GM18505 (cell line): Measurements from ENCODE around the gene COA1.

ENCODE experiments used
- ATAC-seq: cut with Tn5 transposase; IDR thresholded peaks from one replicate; pipeline ENCODE4 v1.9.1; 2021; ENCODE audit not compliant: unreplicated experiment
- POLR2A ChIP-seq: IDR thresholded peaks from 4 replicates; pipeline ENCODE4 v1.6.1; 2011; ENCODE audit warnings: borderline replicate concordance; ENCODE audit not compliant: insufficient read depth, insufficient read length; ENCODE audit errors: extremely low read depth

Gene COA1

DNA sequence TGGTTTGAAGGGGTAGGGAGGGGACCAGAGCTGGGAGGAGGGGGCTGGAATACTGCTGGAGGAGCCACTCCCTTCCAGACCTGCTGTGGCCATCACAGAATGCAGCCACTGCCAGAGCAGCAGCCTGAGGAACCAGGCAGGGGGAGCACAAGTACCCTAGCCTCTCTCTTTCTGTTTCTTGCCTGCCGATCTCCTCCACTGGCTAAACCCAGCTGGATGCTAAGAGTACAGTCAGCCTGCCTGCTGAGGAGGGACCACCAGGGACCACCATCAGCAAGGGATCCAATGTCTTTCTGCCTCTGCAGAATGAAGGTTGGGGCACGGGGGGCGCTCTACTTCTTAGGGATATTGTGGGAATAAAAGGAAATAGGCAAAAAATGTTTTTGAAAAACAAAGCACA is 33.9 kb upstream of the COA1 start:
- no peak for TF ChIP-seq POLR2A
- no peak for ATAC-seq

DNA sequence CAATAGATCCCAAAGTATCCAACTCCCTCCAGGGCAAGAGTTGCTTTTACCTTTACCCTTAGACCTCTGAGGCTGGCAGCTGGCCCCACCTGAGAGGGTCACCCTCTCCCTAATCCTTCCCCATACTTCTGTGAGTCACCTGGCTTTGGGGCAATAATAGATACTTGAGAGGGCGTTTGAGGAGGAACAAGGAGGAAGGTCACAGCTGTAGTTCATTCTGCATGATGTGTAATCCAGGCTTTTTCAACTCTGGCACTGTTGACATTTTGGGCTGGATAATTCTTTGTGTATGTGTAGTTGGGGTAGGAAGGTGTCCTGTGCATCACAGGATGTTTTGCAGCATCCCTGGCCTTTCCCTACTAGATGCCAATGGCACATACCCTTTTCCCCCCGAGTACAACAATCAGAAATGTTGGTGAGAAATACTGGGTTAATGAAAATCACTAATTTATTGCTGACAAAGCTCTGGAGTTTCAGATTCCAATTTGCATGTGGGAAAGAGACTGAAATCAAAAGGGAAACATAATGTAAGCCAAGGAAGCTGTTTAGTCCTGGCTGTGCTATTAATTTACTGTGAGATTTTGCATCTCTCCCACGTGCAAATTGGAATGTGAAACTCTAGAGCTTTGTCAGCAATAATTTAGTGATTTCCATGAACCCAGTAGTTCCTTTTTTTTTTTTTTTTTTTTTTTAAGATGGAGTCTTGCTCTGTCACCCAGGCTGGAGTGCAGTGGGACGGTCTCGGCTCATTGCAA is 32.8 kb upstream of the COA1 start:
- TF ChIP-seq POLR2A = no peak
- no peak for ATAC-seq

DNA sequence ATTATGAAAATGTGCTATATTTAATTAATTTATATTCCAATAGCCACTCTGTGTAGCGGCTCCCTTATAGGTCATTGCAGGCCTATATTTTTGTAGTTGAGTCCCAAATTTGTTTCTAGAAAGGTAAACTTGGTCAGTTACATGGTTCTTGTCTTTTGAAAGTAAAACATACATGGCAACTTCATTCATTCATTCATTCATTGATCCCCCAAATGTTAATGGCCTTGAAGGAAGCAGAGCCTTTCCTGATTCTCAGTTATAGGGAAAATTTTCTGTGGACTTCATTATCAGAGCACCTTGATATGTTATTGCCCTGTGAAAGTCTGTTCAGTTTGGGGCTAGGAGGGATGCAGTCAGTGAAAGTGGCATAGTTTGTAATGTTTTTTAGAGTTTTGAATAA is 32.1 kb upstream of the COA1 start:
- TF ChIP-seq POLR2A = no peak

DNA sequence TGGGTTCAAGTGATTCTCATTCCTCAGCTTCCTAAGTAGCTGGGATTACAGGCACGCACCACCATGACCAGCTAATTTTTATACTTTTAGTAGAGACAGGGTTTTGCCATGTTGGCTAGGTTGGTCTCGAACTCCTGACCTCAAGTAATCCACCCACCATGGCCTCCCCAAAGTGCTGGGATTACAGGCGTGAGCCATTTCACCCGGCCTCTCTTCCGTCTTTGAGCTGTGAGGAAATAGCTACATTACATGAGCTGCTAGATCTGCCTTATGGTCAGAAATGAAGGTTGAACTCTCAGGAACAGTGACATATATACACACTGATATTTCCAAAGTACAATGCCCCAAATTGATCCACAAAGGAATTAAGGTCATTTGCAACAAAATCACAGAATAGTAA is 31.5 kb upstream of the COA1 start:
- no peak for TF ChIP-seq POLR2A
- ATAC-seq = no peak

More for the DNA sequence above, 32.1 kb upstream of the COA1 start:
- no peak for ATAC-seq

DNA sequence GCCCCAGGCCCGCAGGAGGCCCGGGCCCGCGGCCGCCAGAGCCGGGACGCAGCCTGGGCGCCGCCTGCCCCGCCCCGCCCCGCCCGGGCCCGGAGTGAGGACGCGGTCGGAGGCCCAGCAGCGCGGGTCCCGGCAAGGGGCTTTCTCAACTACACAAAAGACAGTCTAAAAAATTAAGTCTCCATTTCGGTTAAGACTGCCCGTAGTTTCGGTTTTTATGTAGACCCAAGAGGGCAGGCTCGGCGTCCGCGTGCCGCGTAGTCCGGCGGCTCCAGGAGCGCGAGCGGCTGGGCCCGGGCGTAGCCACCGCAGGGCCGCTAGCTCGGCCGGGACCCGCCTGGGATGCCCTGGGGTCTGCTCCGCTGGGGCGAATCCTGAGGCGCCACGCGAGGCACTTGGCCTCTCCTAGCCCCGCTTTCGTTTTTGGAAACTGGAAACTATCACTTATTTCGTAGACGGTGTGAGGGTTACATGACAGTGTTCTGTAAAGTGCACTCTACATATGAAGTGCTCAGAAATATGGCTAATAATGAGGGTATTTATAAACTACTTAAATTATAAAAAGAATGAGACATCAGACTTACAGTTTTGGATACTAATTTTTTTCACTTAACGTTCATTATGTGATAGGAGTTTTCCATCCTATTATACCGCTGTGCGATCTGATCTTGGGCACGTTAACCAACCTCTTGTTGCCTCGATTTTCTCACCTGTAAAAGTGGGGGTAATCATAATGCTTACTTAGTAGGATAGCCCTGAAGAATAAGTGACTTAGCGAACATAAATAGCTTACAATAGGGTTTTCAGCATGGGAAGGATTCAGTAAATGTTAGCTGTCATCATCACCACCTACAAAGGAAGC is 29.7 kb upstream of the COA1 start:
- ATAC-seq = peak; percentile 61
- TF ChIP-seq POLR2A = peak; percentile 8

DNA sequence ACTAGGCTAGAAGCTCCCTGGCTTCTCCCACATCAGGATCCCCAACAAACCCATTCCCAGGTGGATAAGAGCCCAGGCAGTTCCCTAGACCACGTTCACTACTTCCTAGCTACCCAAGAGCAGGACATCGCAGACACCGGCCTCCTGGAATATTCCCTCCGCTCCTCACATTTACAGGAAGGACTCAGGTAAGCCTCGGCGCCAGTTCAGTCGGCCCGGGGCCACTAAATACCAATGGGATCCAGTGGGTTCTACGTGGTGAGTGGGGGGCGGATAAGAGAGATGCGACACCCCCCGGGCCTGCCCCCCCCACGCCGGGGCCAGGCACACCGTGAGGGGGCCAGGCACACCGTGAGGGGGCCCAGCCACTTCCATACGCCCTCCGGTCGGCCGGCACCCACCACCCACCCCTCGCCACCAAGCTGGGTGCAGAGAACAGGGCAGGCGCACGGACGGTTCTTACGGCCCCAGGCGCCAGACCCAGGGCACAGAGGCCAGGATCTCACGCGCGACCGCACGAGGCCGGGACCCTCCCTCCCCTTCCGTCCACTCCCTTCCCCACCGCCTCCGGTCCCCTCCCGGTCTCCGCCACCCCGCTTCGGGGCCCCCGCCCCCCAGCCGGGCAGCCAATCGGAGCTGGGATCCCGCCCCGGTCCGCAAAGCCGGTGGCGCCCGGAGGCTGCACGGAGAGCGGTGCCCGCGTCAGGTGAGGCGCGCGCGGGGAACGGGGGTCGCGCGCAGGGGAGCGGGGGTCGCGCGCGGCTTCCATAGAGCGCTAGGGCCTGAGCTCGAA is 28.9 kb upstream of the COA1 start, which contains the start of gene BLVRA:
BLVRA (plus strand) TSS at position 652 of the 793 bp plus-strand sequence. CDS start 12,479 bp downstream, outside the sequence.
- ATAC-seq = peak; percentile 65
- TF ChIP-seq POLR2A = peak; percentile 33

DNA sequence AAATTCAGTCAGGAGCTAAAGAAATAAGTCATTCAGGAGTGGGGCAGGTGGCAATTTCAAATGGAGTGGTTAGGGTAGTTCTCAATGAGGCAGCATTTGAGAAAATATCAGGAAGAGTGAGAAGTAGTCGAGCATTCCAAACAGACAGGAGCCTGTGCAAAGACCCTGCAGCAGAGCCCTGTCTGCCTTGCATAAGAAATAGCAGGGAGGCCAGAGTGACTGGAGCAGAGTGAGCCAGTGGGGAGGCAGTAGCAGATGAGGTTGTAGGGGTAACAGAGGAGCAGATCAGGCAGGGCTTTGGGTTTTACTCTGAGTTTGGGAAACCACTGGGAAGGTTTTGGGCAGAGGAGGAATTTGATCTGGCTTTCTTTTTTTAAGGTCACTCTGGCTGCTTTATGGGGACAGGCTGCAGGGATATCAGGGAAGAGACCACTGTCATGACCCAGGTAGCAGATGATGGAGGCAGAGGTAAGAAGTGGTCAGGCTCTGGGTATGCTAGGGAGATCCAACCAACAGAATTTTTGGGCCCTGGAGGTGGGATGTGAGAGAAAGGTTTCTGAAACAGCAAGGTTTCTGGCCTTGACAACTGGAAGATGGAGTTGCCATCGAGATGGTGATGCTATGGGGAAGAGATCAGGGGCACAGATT is 27.9 kb upstream of the COA1 start:
- no peak for TF ChIP-seq POLR2A
- no peak for ATAC-seq

DNA sequence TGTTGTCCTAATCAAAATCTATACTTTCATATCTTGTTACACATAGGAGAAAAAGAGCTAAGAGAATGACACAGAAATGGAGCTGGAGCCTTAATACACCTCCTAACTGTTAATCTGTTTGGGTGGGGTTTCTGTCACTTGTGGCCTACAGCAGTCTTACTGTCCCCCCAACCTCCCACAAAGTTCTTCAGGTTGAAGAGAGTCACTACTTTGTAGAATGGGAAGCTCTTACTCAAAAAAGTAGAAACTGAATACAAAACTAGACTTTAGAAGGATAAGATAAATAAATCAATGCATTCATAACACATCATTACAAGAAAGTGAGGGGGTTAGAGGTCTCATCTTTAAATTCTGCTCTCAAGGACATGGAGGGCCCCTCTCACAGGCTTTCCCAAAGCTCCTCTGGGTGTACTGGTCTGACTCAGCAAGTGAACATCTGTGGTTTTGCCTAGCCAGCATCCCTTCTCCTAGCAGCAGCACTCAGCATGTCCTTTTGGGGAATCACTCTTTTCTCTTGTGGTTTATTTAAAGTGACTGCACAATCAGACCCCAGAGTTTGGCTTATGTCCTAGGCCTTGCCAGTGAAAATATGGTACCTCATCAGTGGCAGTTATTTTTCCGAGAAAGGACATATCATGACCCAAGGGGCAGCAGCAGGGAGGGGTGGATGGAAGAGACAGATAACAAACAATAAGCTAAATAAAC is 27.2 kb upstream of the COA1 start:
- no peak for ATAC-seq

DNA sequence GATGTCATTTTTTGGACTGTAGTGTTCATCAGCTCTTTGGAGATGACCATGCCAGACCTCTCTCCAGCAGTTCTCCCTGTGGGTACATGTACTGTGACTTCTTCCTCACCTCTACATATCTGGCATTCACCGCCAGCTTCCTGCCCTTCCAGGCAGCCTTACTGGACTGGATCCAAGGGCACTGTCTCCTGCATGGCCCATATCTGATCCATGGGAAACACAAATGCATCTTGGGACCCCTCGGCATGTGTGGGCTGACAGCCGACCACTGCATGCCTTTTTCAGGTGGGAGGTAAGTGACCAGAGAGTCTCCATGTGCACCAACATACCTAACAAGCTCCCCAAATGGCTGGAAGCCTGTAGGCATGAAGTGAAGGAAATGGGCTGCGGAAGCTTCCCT is 25.3 kb upstream of the COA1 start:
- no peak for ATAC-seq
- TF ChIP-seq POLR2A = no peak

More for the DNA sequence above, 27.2 kb upstream of the COA1 start:
- TF ChIP-seq POLR2A = no peak

DNA sequence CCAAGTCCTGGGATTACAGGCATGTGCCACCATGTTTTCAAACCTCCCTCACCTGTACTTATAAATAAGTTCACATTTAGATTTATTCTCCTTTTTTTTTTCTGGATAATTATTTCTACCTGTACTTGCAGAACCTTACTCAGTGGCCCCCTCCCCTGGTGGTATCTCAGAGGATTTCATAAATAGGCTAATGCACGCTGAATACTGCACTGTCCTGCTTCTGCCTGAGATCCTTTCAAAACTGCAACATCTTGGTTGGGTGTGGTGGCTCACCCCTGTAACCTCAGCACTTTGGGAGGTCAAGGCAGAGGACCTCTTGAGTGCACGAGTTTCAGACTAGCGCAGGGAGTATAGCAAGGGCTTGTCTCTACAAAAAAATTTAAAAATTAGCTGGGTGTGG is 24.5 kb upstream of the COA1 start:
- no peak for ATAC-seq
- TF ChIP-seq POLR2A = no peak

DNA sequence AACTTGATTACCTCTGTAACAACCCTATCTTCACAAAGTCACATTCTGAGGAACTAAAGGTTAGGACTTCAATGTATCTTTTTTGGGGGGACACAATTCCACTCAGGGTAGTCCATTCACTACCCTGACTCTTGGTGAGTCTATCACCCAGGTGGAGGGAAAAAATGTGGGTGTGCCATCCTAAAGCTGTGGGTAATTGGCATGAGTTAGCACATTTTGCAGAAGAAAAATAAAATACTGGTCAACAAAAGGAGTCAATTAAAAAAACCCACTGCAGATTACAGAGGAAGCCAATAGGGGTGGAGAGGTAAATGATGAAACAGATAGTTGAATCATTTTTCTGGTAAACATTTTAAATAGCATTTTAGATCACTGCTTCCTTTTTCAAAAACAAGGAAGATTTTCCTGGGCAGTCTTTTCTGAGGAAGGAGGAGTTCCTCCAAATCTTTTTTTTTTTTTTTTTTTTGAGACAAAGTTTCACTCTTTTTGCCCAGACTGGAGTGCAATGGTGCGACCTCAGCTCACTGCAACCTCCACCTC is 24.0 kb upstream of the COA1 start:
- no peak for TF ChIP-seq POLR2A
- no peak for ATAC-seq

DNA sequence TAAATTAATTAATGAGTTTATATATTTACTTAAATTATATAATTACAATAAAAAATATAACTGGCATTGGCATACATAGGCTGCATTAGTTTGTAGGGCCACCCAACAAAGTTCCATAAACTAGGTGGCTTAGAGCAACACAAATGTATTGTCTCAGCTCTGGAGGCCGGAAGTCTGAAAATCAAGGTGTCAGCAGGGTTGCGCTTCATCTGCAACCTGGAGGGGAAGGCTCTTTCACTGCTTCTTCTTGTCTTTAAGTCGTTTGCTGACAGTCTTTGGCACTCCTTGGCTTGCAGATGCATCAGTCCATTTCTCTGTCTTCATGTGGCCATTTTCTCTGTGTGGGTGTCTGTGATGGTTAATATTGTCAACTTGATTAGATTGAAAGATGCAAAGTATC is 23.1 kb upstream of the COA1 start:
- ATAC-seq = no peak
- TF ChIP-seq POLR2A = no peak
